T-helper 1 cell treated with Interleukin-12 subunit alpha and Interleukin-12 subunit beta and Interleukin-4 antibody, amounts not matched to agents 30 μg/mL and 1 μg/mL, for 36 hours (primary cell): ENCODE measurements around the gene CCDC148.
"Not testable (repeated sequence)": the region's sequence is repeated elsewhere in the genome, so short reads cannot be mapped to it uniquely, and the experiment has no call there.

Experiments used
- H3K27ac Mint-ChIP-seq: one replicate; pipeline ENCODE4 v1.8.0; 2021; ENCODE audit warnings: mild to moderate bottlenecking, mixed read lengths
- H3K27me3 Mint-ChIP-seq: one replicate; pipeline ENCODE4 v1.8.0; 2021; ENCODE audit warnings: low read depth, mixed read lengths
- H3K36me3 Mint-ChIP-seq: one replicate; pipeline ENCODE4 v1.8.0; 2021; ENCODE audit warnings: low read depth, mixed read lengths
- H3K4me1 Mint-ChIP-seq: one replicate; pipeline ENCODE4 v1.8.0; 2021; ENCODE audit warnings: low read depth, mixed read lengths
- H3K4me3 Mint-ChIP-seq: one replicate; pipeline ENCODE4 v1.8.0; 2021; ENCODE audit warnings: mild to moderate bottlenecking, moderate library complexity, mixed read lengths
- H3K9me3 Mint-ChIP-seq: one replicate; pipeline ENCODE4 v1.8.0; 2021; ENCODE audit warnings: mixed read lengths

The CCDC148 gene

DNA sequence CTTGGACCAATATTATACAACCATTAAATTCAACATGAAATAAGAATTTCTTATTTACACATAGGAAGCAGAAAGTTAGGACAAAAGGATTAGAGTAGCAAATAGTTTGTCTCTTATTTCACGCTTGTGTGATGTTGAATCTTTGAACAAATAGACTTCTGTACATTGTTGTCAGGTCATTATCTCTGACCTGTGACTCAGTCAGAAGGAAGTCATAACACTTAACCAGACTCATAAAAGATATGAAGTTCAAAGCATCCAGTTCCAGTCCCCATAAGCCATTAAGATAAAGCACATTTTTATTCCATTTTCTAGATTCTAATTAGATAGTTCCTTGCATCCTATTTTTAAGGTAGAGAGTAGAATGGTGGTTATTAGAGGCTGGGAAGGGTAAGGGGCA is 224.1 kb downstream of the CCDC148 start:
- Mint-ChIP-seq H3K27ac (no peak overlapping the region), H3K9me3 (no peaks in the 10 kb centered on the region), H3K27me3 (no peaks in the 10 kb centered on the region), H3K4me1 (no peaks in the 10 kb centered on the region), H3K36me3 (no peaks in the 10 kb centered on the region), H3K4me3 (no peak overlapping the region)

DNA sequence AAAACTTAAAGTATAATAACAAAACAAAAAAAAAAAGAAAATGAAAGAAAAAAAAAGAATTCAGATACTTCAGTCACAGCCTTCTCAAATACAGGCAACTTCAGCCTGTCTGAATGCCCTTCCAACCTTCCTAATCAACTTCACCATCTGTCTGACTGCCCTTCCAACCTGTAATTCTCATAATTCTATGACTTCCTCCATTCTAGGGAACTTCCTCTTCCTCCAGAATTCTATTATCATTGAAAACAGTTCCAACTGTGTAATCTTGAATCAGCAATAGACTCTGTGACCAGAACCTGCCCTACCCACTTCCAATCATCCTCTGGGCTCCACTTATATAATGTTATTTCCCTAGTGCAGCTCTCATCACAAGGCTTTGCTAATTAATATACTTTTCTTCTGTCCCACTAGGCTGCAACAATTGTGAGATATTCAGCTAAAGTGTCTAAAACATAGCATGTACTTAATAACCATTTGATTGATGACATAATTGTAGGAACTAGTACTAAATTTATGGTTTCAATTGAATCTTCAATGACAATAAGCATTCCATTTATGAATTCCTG is 227.5 kb downstream of the CCDC148 start:
- Mint-ChIP-seq H3K27me3 (no peaks in the 10 kb centered on the region), H3K27ac (no peak overlapping the region), H3K9me3 (no peaks in the 10 kb centered on the region), H3K4me1 (no peaks in the 10 kb centered on the region), H3K4me3 (no peak overlapping the region), H3K36me3 (no peaks in the 10 kb centered on the region)

DNA sequence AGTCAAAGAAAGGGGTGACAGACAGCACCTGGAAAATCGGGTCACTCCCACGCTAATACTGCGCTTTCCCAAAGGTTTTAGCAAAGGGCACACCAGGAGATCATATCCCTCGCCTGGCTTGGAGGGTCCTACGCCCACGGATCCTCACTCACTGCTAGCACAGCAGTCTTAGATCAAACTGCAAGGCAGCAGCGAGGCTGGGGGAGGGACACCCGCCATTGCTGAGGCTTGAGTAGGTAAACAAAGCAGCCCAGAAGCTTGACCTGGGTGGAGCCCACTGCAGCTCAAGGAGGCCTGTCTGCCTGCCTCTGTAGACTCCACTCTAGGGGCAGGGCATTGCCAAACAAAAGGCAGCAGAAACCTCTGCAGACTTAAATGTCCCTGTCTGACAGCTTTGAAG is 233.5 kb downstream of the CCDC148 start:
- H3K27ac Mint-ChIP-seq, H3K9me3 Mint-ChIP-seq, H3K4me3 Mint-ChIP-seq, H3K27me3 Mint-ChIP-seq, H3K36me3 Mint-ChIP-seq, H3K4me1 Mint-ChIP-seq: not testable (repeated sequence)

DNA sequence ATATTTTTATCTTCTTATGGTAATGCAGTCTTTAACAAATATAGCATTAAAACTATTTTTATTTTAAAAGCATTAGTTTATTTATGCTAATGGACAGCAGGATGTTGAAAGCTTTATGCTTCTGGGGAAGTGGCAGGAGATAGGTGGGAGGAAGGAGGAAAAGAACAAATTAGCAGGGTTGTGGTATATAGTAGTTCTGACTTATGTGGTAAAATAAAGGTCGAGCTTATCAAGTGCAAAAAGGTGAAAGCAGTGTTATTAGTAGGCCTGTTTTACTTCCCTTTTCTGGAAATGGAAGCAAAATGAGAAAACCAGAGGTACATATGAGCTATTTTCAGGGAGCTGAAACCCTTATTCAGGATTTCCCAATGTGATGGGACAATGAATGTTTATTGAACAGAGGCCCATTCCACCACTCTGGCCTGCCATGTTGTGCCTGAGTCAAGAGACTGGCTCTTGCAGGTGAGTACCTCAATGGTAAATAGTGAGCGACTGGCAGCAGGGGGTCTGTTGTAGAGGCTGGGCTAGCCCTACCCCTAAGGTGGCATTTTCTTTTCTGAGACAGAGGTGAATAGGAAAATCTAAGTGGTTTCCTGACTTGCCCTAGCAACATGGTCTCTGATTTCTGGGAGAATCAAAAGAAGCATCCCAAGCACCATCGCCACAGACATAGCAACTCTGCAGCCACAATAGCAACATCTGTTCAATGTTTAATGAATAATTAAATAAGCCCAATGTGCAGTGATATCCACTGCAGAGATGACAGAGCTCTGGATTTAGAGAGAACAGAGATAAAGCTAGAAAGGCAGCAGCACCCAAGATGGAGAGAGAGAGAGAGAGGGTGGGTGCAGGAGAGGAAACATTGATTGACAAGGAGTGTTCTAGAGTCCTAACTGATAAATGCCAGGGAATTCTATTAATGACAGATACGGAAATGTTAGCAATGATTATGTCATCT is 235.2 kb downstream of the CCDC148 start:
- Mint-ChIP-seq H3K27me3 (peaks cover 5% of the 10 kb centered on the region), H3K36me3 (no peaks in the 10 kb centered on the region), H3K27ac (no peak overlapping the region)

DNA sequence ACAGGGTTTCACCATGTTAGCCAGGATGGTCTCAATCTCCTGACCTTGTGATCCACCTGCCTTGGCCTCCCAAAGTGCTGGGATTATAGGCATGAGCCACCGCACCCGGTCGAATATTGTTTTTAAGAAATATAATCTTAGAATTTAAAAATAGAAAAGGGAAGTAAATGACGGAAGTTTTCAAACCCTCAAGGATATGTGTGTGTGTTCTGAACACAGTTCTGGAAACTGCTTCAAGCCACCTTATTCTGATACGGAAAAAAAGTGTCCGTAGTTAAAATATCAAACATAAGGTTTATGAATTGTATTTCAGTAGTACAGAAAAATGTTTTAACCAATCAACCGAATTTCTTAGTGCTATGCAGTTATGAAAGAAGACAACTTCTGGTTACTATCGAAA is 239.0 kb downstream of the CCDC148 start:
- Mint-ChIP-seq H3K4me3 (no peak overlapping the region), H3K4me1 (peaks cover 3% of the 10 kb centered on the region), H3K36me3 (no peaks in the 10 kb centered on the region), H3K27me3 (peaks cover 5% of the 10 kb centered on the region), H3K9me3 (no peaks in the 10 kb centered on the region), H3K27ac (no peak overlapping the region)

More for the DNA sequence above, 235.2 kb downstream of the CCDC148 start:
- H3K9me3 Mint-ChIP-seq: no peaks in the 10 kb centered on the region
- H3K4me1 Mint-ChIP-seq: no peaks in the 10 kb centered on the region
- no peak overlapping the region for H3K4me3 Mint-ChIP-seq

DNA sequence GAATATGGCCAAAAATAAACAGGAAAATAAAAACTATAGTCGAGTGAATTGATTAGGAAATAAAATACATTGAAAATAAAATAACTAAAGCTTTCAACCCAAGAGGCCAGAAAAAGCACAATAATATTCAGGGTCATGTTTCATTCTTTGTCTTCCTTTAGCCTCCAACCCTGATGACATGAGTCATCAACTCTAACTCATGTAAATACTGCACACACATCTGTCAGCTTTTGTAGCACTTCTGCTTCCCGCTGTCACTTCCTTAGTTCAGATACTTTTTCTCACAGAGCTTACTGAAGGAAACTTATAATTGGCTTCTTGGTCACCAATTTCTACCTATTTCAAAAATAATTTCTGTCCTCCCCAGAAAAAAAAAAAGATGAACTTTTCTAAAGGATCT is 242.1 kb downstream of the CCDC148 start:
- H3K9me3 Mint-ChIP-seq: no peaks in the 10 kb centered on the region
- no peak overlapping the region for H3K27ac Mint-ChIP-seq
- H3K36me3 Mint-ChIP-seq: no peaks in the 10 kb centered on the region
- peaks cover 3% of the 10 kb centered on the region for H3K4me1 Mint-ChIP-seq
- H3K4me3 Mint-ChIP-seq: no peak overlapping the region
- H3K27me3 Mint-ChIP-seq: peaks cover 5% of the 10 kb centered on the region

DNA sequence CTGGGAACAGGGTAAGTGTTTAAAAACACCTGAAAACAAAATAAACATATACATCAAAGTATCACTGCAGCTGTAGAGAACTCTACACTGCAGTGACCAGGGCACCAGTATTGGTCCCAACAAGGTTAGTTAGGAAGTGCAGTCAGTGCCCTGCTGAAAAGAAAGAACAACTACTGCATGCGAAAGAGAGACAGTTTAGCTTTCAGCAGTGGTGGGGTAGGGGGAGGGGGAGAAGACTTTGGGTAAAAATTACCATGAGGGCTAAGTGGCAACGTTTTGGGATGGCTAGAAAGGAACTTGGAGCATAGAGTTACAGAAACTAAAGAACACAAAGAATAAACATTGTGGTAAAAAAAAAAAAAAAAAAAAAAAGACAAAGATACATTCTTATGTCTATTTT is 242.8 kb downstream of the CCDC148 start:
- H3K27ac Mint-ChIP-seq: no peak overlapping the region
- no peak overlapping the region for H3K4me3 Mint-ChIP-seq
- H3K36me3 Mint-ChIP-seq: no peaks in the 10 kb centered on the region
- H3K27me3 Mint-ChIP-seq: peaks cover 5% of the 10 kb centered on the region
- no peaks in the 10 kb centered on the region for H3K9me3 Mint-ChIP-seq
- peaks cover 3% of the 10 kb centered on the region for H3K4me1 Mint-ChIP-seq

DNA sequence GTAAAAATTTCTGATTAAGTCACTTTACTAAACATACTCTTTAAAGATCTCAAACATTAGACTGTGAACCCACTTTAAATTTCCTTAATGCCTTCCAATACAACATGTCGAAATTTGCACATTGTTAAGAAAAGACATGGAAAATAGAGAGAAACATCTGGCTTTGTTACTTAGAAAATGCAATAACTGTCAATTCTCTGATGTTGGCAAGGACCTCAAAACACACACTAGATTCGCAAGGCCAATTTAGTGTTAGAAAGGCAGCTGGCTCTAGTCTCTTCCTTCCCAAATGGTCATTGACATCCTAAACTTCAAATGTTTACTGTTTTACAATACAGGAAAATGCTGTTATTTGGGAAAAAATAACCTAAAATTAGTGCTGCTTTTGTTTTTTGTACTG is 244.3 kb downstream of the CCDC148 start:
- Mint-ChIP-seq H3K4me1 (peaks cover 3% of the 10 kb centered on the region), H3K27ac (no peak overlapping the region), H3K9me3 (no peaks in the 10 kb centered on the region), H3K4me3 (no peak overlapping the region), H3K27me3 (peaks cover 5% of the 10 kb centered on the region), H3K36me3 (no peaks in the 10 kb centered on the region)

DNA sequence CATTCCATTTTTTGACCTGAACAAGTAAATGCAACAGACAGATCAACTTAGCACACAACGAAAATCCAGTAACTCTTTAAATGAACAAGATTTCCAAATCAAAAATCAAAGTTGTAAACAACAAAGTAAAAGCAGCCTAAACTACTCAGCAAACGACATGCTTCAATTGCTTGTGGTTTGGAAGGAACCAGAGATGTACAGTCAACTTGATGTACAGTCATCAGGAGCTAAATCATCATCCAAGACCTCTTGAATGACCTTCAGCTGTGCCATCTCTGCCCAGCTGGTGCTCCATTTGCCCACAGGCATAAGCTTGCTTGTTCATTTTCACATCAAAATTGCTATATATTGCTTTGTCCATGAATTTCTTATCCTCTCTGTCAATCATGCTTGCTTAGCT is 245.1 kb downstream of the CCDC148 start:
- H3K27me3 Mint-ChIP-seq: no peaks in the 10 kb centered on the region
- H3K9me3 Mint-ChIP-seq: no peaks in the 10 kb centered on the region
- no peaks in the 10 kb centered on the region for H3K36me3 Mint-ChIP-seq
- peaks cover 3% of the 10 kb centered on the region for H3K4me1 Mint-ChIP-seq
- no peak overlapping the region for H3K27ac Mint-ChIP-seq
- H3K4me3 Mint-ChIP-seq: no peak overlapping the region

DNA sequence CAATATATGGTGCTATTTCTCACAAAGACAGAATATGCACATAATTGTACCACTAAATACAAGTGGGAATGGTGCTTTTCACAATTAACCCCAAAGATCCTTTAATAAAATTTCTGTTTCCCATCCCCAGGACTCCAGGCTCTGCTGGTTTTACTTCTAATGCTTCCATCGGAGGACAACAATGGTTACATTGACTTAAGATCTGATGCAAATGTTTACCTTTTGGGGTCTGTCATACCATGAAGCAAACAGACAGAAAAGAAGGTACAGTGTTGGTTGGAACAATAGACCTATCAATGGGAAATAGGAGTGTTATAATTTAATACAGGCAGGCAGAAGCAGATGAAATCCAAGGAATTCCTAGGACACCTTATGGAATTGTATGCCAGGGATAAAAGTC is 249.2 kb downstream of the CCDC148 start:
- Mint-ChIP-seq H3K4me3 (no peak overlapping the region), H3K27me3 (peaks cover 14% of the 10 kb centered on the region), H3K36me3 (no peaks in the 10 kb centered on the region), H3K9me3 (no peaks in the 10 kb centered on the region), H3K4me1 (no peaks in the 10 kb centered on the region), H3K27ac (no peak overlapping the region)

DNA sequence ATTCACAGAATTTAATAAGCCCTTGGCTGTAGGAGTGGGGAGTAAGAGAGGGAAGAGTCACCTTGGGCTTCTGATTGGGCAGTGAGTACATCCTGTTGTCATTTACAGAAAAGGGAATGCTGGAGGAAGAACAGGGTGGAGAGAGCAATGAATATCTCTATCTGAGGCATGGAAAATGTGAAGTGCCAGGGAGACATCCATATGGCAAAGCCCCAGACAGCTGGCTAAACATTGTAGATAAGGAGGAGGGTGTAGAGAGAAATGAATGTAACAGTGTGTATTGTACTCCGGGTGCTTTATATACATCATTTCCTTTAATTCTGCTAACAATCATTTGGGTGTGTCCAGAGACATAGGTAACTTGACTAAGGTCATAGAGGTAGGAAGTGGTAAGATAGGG is 251.3 kb downstream of the CCDC148 start:
- Mint-ChIP-seq H3K4me1 (no peaks in the 10 kb centered on the region), H3K27me3 (peaks cover 21% of the 10 kb centered on the region), H3K27ac (no peak overlapping the region), H3K36me3 (no peaks in the 10 kb centered on the region), H3K9me3 (no peaks in the 10 kb centered on the region), H3K4me3 (no peak overlapping the region)

DNA sequence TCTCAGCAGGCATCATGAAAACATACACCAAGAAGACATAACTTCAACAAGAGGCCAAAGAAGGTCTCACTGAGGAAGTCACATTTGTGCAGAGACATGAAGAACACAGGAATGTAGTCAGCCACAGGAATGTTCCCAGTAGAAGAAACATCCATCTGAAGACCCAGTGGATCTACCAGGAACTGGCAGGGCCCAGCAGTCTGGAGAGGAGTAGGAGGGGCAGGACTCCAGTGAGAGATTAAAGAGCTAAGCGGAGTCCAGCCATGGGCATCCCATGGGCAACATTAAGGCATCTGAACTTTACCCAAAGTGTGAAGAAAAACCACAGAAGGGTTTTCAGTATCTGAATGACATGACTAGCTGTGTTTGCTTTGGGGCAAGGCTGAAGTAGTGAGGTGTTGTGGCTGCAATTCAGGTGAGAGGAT is 251.8 kb downstream of the CCDC148 start:
- Mint-ChIP-seq H3K9me3 (no peaks in the 10 kb centered on the region), H3K36me3 (no peaks in the 10 kb centered on the region), H3K27me3 (peaks cover 26% of the 10 kb centered on the region), H3K4me3 (no peak overlapping the region), H3K4me1 (no peaks in the 10 kb centered on the region), H3K27ac (no peak overlapping the region)

DNA sequence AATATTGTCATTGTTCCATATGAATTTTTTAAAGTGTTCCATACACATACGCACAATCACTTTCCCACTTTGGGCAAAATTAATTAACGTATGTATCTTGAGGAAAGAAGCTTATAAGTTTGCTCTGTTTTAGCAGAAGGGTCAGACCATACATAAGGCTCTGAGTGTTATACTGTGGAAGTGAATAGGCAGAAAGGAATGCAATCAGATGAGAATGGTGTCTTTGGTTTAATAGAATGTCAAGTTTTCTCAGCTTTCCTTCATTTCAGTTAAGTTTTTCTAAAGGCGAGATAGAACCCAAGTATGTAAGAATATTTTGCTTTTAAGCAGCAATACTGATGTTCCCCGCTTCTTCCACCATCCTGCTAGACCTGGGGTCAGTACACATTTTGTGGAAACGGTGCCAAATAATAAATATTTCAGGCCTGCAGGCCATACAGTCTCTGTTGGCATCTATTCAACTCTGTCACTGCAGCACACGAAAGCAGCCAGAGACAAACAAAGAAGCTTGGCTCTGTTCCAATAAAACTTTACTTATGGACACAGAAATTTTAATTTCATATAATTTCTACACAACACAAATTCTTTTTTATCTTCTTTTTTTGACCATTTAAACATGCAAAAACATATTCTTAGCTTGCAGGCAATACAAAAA is 254.3 kb downstream of the CCDC148 start:
- Mint-ChIP-seq H3K4me1 (no peaks in the 10 kb centered on the region), H3K27ac (no peak overlapping the region), H3K36me3 (no peaks in the 10 kb centered on the region), H3K9me3 (no peaks in the 10 kb centered on the region), H3K27me3 (peaks cover 28% of the 10 kb centered on the region), H3K4me3 (no peak overlapping the region)

DNA sequence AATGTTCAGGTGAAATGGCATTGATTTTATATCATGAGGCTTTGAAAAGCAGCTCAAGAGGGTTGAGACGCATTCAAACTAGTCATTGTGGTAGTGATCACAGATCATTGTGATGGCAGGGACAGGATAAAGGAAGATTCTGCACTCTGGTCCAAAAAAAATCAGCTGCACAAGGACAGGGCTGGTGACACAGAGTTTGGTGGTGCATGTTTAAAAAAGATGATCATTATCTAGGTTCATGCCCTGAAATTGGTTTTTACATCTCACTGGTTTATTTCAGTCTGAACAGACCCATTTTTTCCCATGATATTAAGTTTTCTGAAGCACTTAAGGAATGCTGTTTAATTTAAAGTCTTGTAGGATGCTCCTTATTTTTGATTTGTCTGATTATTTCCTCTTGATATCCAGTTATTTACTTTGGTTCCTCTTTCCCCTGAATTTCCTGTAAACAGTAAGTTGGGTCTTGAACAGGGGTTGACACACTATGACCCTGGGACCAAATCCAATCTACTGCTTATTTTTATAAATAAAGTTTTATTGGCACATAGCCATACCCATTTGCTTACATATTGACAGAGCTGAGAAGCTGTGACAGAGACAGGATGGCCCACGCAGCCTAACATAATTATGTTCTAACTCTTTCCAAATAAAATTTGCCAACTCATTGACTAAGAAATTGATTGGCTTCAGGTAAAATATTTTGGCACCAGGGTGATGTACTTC is 256.5 kb downstream of the CCDC148 start:
- Mint-ChIP-seq H3K36me3 (no peaks in the 10 kb centered on the region), H3K4me1 (no peaks in the 10 kb centered on the region), H3K9me3 (no peaks in the 10 kb centered on the region), H3K27me3 (peaks cover 42% of the 10 kb centered on the region), H3K27ac (no peak overlapping the region), H3K4me3 (no peak overlapping the region)
